ENCODE results near the gene CNTN4.

DNA sequence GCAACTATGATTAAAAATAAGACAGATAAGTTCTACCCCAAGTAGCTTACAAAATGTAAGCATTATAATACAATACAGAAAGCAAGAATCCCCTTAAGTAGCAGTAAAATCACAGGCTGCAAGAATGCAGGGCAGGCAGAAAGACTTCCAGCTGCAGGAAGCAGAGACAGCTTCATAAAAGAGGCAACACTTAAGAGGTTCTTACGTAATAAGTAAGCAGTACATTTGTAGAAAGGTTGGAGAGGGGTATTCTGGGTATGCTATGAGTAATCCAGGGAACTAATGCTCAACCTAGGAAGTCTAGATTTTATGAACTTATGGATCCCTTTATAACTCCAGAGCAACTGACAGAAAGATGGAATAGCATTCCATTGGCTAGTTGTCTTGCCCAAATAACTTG is 859.9 kb downstream of the CNTN4 start:
- TF ChIP-seq, protein P1, sequence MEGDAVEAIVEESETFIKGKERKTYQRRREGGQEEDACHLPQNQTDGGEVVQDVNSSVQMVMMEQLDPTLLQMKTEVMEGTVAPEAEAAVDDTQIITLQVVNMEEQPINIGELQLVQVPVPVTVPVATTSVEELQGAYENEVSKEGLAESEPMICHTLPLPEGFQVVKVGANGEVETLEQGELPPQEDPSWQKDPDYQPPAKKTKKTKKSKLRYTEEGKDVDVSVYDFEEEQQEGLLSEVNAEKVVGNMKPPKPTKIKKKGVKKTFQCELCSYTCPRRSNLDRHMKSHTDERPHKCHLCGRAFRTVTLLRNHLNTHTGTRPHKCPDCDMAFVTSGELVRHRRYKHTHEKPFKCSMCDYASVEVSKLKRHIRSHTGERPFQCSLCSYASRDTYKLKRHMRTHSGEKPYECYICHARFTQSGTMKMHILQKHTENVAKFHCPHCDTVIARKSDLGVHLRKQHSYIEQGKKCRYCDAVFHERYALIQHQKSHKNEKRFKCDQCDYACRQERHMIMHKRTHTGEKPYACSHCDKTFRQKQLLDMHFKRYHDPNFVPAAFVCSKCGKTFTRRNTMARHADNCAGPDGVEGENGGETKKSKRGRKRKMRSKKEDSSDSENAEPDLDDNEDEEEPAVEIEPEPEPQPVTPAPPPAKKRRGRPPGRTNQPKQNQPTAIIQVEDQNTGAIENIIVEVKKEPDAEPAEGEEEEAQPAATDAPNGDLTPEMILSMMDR (IDR thresholded peaks at IDR 0.05) = no peak
- TF ChIP-seq POLR2AphosphoS5 (IDR thresholded peaks at IDR 0.05; ENCODE audit: insufficient read depth in 1 of 2, low read depth in 1 of 2) (no peak), POLR2A (IDR thresholded peaks at IDR 0.05) (no peak)

Data from vagina (tissue), 2 donors.